ENCODE results near the gene AIFM3. TPM values are rescaled to one million over a fixed set of nuclear protein-coding genes. Genes with fewer than 3 reads are reported as not detected.

The AIFM3 gene
- total RNA-seq, 2 donors from 2014 or later = 3.4 to 5.8 TPM

GRCh38 chr22:20956258-20957101 is 10.6 kb upstream of the AIFM3 start:
- no peak for TF ChIP-seq CTCF (IDR thresholded peaks at IDR 0.05)
- no peak for DNase-seq (ENCODE audit: low spot score)
- H3K36me3 ChIP-seq = peaks cover 7% of the 10 kb centered on the region
- H3K4me1 ChIP-seq (ENCODE audit: control insufficient read depth in 1 of 2, low read depth in 2 of 2) = peaks cover 7 to 18% of the 10 kb centered on the region in 2 donors
- H3K4me3 ChIP-seq = peak overlapping the region; percentile 83
- ATAC-seq (ENCODE audit: insufficient number of reproducible peaks, low FRiP score, low read depth) = no peak
- no peaks in the 10 kb centered on the region for H3K27me3 ChIP-seq (replicated peaks; ENCODE audit: insufficient read depth)
- H3K9me3 ChIP-seq = no peaks in the 10 kb centered on the region
- no peak overlapping the region for H3K27ac ChIP-seq

GRCh38 chr22:20957102-20957682 is 9.9 kb upstream of the AIFM3 start:
- H3K9me3 ChIP-seq = no peaks in the 10 kb centered on the region
- H3K36me3 ChIP-seq = peaks cover 7% of the 10 kb centered on the region
- no peak for TF ChIP-seq CTCF (IDR thresholded peaks at IDR 0.05)
- H3K4me1 ChIP-seq (ENCODE audit: control insufficient read depth in 1 of 2, low read depth in 2 of 2) = peaks cover 7 to 18% of the 10 kb centered on the region in 2 donors
- no peaks in the 10 kb centered on the region for H3K27me3 ChIP-seq (replicated peaks; ENCODE audit: insufficient read depth)
- H3K27ac ChIP-seq = no peak overlapping the region
- ATAC-seq (ENCODE audit: insufficient number of reproducible peaks, low FRiP score, low read depth) (no peak), DNase-seq (ENCODE audit: low spot score) (no peak)
- peak overlapping the region; percentile 83 for H3K4me3 ChIP-seq

GRCh38 chr22:20957683-20958431 is 9.2 kb upstream of the AIFM3 start:
- Histone ChIP-seq H3K27ac (no peak overlapping the region), H3K9me3 (no peaks in the 10 kb centered on the region), H3K27me3 (replicated peaks; ENCODE audit: insufficient read depth) (no peaks in the 10 kb centered on the region), H3K4me3 (peak overlapping the region; percentile 83), H3K4me1 (ENCODE audit: control insufficient read depth in 1 of 2, low read depth in 2 of 2) (peaks cover 7 to 18% of the 10 kb centered on the region in 2 donors), H3K36me3 (peaks cover under 1% of the 10 kb centered on the region)
- no peak for DNase-seq (ENCODE audit: low spot score)
- no peak for TF ChIP-seq CTCF (IDR thresholded peaks at IDR 0.05)
- no peak for ATAC-seq (ENCODE audit: insufficient number of reproducible peaks, low FRiP score, low read depth)

- H3K4me3 ChIP-seq = no peak overlapping the region
- no peak for ATAC-seq (ENCODE audit: insufficient number of reproducible peaks, low FRiP score, low read depth)
- H3K4me1 ChIP-seq (ENCODE audit: control insufficient read depth in 1 of 2, low read depth in 2 of 2) = peaks cover 10 to 22% of the 10 kb centered on the region in 2 donors
- no peak for DNase-seq (ENCODE audit: low spot score)
- H3K36me3 ChIP-seq = no peaks in the 10 kb centered on the region
- no peak for TF ChIP-seq CTCF (IDR thresholded peaks at IDR 0.05)
- H3K27ac ChIP-seq = no peak overlapping the region
- no peaks in the 10 kb centered on the region for H3K9me3 ChIP-seq
- no peaks in the 10 kb centered on the region for H3K27me3 ChIP-seq (replicated peaks; ENCODE audit: insufficient read depth)
Observed at GRCh38 chr22:20959578-20960461, 7.2 kb upstream of the AIFM3 start.

Data from thoracic aorta (tissue), 2 donors.